ENCODE results near the gene FAM151B.
"Not testable (repeated sequence)": the region's sequence is repeated elsewhere in the genome, so short reads cannot be mapped to it uniquely, and the experiment has no call there.

Gene FAM151B, protein sequence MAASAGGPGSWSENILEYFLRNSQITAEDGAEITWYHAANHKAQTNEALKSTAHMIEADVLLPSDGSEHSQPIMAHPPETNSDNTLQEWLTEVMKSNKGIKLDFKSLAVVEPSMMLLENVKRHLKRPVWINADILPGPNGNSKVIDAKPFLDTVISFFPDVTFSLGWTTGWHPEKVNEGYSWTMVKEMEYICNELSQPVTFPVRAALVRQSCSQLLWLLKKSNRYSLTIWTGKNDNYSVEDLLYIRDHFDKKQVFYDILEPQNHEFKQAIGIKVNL

DNA sequence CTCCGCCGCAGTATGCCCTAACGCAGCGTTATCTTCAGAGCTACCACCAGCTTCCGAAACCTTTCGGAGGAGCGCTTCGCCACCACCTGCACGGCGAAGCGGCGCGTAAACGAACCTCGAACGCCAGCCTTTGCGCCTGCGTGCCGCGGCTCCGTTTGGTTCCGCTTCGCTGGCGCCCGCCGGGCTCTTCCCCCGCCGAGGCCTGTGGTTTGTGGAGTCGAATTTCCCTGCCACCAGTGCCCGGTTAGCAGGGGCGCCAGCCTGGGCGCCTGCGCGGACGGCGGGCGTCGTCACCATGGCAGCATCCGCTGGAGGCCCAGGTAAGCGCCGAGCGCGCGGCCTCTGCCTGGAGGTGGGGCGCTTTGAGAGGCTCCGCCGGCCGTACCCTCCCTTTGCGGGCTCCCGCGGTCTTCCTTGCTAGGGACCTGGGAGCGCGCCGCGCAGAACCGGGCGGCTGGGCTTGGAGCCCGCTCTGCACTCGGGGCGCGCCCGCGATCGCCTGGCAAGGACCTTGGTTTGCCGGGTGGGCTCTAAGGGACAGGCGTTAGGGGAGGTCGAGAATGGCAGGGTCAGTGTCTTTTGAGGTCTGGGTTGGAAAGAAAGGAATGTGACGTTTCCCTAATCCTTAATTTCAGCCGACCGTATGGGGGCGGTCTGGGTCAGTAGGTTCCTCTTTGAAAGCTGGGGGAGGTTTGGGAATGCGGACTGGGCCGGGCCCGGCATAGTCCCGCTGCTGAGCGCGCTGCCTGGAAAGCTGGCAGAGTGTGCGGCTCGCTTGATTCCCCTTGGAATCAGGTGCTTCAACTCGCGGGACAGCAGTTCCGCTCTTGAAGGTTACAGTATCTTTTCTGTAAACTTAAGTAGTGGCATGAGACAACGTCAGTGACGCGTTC, at the start of gene FAM151B:
Gene FAM151B (plus strand): TSS at position 272 of the 893 bp plus-strand sequence. CDS start 24 bp downstream, at position 296.
- DNase-seq: peak; percentile 93

DNA sequence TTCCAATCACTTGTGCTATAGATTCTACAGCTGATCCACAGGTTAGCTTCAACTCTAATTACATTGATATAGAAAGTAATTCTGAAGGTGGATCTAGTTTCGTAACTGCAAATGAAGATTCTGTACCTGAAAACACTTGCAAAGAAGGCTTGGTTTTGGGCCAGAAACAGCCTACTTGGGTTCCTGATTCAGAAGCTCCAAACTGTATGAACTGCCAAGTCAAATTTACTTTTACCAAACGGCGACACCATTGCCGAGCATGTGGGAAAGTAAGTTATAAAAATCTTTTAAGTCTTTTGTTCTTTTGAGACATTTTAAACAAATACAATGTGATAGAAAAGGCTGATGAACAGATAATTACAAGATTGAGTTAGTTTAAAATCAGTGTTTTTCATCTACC, 49.2 kb upstream of the FAM151B start:
- no peak for DNase-seq

DNA sequence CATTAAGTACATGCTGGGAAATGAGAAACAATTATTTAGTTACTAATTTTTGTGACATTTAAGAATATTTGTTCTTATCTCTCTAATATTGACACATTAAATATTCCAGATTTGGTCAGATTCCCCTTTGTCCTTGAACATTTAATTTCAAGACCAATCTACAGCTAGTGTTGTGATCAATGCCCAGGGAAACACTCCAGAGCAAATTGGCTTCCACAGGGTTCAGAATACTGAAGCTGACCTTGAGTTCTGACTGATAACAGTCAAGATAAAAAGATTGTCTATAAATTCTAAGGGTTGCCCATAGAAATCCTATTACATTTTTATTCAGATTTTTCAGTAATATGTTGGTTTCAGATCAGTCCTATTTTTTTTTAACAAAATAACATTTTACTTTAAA, 48.7 kb upstream of the FAM151B start:
- no peak for DNase-seq

DNA sequence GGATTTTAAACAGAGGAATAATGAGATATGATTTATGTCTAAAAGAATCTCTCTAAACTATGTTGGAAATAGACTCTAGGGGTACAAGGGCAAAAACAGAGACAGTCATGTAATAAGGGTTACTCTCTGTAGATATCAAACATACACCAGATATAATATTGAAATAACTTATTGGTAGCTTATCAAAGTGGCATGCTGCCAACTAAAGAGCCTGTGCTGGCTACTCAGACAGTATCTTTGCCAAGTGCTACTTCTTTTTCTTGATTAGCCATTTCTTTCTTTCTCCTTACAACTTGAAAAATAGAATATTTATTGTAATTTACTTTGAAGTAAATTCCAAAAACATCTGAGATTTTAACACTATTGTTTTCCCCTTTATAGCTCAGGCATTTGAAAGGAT, 45.2 kb upstream of the FAM151B start:
- no peak for DNase-seq

DNA sequence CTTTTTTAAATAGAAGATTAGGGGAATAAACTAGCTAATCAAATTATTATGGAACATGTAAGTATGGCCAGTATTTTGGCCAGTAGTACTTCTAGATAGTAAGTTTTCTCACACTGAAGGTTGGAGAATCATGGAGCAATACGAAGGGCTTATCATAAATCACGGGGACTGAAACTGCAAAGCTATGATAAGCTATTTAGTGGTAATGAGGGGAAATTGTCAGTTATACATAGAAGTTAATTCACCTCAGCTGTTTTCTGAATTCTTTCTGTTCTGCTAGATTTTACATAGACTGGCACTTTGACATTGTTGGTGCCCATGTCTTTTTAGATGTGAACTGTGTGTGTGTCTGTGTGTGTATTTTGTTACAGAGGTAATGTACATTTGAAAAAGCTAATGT, 34.5 kb upstream of the FAM151B start:
- DNase-seq: no peak

DNA sequence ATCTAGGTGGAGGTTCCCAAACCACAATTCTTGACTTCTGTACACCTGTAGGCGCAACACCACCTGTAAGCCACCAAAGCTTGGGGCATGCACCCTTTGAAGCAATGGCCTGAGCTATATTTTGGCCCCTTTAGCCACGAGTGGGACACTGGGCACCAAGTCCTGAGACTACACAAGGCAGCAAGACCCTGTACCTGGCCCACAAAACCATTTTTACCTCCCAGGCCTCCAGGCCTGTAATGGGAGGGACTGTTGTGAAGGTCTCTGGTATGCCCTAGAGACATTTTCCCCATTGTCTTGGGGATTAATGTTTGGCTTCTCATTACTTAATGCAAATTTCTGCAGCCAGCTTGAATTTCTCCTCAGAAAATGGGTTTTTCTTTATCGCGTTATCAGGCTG, 24.6 kb upstream of the FAM151B start:
- no peak for DNase-seq

DNA sequence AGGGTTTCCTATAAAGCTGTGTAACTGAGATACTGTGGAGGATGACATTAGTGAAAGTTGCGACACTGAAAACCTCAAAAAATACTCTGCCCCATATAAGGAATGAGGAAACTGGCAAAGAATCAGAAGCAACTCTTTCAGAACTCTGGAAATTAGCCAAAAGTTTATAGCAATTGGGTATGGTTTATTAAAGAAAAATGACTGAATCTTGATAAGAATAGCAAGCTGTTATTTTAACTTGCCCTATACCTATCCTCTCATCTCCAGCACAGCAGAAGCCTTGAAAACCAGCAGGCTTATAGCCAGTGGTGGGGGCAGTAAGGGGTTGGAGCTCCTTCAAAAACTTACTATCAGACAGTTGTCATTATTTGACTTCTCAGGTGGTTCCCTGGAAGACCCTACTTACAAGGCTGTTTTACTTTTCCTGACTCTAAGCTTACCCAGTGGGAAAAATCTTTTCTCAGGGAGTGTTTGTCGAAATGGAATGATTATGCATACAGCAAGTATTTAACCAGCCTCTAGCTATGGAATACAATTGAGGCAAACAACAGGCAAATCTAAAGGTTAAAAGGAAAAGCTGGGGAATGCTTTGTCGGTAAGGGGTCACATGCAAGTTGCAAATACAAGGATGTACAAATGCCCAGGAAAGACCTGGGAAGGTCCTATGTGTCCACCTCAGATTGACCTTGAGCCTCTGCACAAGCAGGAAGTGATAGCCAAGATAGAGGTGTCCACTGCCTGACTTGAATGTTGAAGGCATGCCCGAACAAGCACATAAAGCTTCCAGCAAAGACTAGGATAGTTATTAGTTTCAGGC, 21.0 kb upstream of the FAM151B start:
- DNase-seq: no peak

DNA sequence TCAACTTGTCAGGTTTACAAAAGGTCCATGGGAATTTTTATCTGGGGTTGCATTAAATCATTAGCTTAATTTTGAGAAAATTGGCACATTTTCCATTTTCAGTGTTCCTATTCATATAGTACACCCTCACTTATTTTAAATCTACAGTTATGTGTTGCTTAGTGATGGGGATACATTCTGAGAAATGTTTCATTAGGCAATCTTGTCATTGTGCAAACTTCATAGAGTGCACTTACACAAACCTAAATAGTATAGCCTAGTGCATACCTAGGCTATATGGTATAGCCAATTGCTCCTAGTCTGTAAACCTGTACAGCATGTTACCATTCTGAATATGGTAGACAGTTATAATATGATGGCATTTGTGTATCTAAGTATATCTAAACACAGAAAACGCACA, 19.8 kb upstream of the FAM151B start:
- DNase-seq: no peak

DNA sequence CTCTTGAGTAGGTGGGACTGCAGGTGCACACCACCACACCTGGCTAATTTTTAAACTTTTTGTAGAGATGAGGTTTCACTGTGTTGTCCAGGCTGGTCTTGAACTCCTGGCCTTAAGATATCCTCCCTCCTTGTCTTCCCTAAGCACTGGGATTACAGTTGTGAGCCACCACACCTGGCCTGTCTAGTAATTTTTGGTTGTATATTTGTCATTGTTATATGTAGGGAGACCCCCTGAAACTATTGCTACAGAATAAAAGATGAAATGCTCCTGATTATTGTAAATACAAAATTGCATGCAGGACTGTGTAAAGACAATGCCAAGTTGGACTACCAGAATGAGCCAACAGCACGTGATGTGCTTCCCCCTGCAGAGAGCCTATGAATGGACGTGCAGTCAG, 17.3 kb upstream of the FAM151B start:
- DNase-seq: not testable (repeated sequence)

DNA sequence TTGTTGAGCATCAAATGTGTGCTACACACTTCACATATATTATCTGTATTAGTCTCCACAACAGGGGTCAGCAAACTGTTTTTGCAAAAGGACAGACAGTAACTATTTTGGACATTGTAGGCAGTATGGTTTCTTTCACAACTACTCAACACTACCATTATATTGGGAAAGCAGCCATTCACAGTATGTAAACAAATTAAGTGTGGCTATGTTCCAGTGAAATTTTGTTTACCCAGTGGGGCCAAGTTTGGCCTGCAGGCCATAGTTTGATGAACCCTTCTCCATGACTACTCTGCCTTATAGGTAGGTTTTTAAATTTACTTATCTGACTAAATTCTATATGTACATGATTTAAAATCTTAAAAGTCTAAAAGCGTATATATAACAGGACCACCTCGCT, 13.0 kb upstream of the FAM151B start:
- DNase-seq: no peak

DNA sequence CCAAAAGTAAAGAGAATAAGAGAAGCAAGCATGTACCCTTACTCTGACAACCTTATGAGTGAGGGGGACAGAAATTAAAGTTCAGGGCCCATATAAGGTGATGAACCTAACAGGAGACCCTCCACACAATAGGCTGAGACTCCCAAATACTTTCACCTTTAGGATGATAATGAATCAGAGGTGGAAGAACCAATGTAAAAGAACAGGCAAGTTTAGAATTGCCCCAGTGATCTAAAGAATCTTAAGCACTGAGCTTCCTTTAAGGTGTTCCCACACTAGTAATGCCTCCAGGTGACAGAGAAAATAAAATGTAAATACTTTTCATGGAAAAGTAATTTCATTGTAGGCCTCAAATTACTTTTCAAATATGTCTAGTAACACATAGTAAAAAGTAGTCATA, 8.2 kb upstream of the FAM151B start:
- DNase-seq: no peak

DNA sequence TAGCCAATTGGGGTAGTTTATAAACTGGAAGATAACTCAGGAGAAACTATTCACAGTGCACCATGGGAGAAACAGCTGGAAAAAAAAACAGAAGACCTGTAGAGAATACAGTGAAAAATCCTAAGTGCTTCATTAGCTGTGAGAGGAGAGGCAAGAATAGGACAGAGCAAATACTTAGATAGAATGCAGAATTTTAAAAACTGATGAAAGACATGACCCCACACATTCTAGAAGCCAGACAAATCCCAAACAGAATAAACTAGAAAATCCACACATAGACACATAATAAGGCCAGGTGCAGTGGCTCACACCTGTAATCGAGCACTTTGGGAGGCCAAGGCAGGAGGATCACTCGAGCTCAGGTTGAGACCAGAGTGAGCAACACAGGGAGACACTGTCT, 7.5 kb upstream of the FAM151B start:
- no peak for DNase-seq

DNA sequence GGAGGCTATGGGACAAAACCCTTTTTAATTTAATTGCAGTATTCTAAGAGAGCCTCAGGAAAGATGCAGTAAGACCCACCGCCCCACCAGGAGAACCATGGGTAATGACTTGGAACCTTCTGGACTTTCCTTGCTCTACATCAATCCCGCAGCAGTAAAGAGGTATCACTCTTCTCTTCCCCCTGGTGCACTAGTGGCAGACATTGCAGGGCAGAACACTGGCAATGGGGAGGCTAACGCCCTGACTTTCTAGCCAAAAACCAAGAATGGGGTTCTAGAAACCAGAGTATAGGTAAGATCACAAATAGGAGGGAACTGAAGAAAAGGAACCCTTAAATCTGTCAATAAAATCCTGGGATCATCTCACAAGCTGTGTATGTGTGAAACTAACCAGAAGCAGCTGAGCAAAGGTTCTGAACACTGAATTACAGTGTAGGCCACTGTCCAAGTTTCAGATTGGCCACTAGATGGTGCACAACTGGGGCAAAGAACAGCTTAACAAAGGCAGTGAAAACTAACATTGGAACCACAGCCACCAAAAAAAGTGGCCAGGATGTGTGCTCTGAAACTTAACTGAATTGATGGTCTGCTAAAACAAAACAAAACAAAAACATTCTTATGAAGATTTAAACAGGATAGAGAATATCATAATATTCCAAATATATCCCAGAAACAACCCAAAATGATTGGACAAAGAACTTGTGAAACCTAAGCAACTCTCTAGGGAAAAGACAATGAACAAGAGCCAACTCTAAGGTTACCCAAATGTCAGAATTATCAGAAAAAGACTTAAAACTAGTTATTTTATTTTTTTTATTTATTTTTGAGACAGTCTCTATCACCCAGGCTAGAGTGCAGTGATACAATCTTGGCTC, 6.6 kb upstream of the FAM151B start:
- no peak for DNase-seq

DNA sequence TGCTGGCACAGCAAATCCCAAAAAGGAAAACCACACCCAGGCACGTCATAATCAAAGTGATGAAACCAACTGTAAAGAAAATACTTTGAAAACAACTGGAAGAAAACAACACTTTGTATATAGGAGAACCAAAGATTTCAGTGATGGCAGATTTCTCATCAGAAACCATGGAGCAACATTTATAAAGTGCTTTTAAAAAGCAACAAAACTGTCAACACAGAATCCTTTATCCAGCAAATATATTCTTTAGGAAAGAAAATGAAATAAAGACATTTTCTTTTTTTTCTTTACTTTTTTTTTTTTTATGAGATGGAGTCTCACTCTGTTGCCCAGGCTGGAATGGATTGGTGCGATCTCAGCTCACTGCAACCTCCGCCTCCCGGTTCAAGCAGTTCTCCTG, 5.3 kb upstream of the FAM151B start:
- DNase-seq: no peak

DNA sequence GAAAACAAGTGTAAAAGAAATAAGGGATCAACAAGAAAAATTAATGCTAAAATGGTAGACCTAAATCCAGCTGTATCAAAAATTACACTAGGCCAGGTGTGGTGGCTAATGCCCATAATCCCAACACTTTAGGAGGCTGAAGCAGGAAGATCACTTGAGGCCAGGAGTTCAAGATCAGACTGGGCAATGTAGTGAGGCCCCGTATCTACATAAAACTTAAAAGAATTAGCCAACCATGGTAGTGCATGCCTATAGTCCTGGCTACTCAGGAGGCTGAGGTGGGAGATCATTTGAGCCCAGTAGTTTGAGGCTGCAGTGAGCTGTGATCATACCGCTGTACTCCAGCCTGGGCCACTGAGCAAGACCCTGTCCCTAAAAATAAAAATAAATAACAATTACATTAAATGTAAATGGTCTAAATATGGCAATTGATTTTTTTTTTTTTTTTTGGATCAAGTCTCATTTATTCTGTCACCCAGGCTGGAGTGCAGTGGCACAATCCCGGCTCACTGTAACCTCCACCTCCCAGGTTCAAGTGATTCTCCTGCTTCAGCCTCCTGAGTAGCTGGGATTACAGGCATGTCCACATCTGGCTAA, 4.2 kb upstream of the FAM151B start:
- no peak for DNase-seq

DNA sequence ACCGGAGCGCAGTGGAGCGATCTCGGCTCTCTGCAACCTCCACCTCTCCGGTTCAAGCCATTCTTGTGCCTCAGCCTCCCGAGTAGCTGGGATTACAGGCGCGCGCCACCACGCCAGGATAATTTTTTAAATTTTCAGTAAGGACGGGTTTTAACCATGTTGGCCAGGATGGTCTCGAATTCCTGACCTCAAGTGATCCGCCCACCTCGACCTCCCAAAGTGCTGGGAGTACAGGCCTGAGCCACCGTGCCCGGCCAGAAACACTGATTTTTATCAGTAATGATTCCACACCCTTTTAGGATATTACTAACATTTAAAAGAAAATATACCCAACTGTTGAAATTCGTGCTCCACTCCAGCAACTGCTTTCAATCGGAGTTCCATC, 464 bp upstream of the FAM151B start:
- no peak for DNase-seq

DNA sequence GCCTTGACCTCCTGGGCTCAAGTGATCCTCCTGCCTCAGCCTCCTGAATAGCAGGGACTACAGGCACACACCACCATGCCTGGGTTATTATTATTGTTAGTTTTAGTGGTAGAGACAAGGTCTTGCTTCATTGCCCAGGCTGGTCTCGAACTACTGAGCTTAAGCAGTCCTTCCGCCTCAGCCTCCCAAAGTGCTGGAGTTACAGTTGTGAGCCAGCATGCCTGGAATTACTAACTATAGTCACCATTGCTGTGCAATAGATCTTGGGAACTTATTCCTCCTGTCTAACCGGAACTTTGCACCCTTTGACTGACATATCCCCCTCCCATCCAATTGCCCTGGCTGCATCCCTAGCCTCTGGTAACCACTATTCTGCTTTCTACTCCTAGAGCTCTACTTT, 3.4 kb downstream of the FAM151B start:
- no peak for DNase-seq

DNA sequence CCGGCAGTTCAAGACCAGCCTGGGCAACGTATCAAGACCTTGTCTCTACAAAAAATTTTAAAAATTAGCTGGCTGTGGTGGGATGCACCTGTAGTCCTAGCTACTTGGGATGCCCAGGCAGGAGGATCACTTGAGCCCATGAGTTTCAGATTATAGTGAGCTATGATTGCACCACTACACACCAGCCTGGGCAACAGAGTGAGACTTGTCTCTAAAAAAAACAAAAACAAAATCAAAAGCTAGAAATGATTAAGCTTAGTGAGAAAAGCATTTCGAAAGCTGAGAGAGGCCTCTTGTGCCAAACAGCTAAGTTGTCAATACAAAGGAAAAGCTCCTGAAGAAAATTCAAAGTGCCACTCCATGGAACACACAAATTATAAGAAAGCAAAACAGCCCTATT, 4.8 kb downstream of the FAM151B start:
- DNase-seq: no peak

DNA sequence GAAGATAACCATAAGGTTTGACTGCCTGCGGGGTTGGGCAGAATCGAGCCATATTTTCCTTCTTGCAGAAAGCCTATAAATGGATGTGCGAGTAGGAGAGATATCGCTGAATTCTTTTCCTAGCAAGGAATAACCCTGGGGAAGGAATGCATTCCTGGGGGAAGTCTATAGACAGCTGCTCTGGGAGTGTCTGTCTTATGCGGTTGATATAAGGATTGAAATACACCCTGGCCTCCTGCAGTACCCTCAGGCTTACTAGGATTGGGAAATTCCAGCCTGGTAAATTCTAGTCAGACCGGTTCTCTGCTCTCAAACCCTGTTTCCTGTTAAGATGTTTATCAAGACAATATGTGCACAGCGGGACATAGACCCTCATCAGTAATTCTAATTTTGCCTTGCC, 5.5 kb downstream of the FAM151B start:
- DNase-seq: not testable (repeated sequence)

DNA sequence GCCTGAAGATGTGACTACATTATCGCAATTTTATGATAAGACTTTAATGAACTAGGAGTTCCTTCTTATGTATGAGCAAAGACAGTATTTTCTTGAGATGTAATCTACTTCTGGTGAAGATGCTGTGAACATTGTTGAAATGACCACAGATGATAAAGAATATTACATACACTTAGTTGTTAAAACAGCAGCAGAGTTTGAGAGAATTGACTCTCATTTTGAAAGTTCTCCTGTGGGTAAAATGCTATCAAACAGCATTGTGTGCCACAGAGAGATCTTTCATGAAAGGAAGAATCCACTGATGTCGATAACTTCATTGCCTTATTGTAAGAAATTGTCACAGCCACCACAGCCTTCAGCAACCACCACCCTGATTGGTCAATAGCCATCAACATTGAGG, 8.0 kb downstream of the FAM151B start:
- DNase-seq: no peak

DNA sequence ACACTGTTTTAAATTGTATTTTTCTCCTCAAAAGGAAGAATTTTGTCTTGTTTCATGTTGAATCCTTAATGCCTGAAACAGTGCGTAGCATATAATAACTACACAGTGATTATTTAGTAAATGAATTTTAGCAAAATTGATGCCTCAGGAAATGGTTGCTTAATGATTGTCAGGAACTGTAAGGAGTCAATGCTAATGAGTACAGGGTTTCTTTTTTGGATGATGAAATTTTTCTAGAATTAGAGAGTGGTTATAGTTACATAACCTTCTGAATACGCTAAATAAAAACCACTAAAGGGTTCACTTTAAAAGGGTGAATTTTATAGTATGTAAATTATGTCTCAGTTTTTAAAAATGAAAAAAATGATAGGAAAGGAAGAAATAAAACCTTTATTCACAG, 14.9 kb downstream of the FAM151B start:
- no peak for DNase-seq

DNA sequence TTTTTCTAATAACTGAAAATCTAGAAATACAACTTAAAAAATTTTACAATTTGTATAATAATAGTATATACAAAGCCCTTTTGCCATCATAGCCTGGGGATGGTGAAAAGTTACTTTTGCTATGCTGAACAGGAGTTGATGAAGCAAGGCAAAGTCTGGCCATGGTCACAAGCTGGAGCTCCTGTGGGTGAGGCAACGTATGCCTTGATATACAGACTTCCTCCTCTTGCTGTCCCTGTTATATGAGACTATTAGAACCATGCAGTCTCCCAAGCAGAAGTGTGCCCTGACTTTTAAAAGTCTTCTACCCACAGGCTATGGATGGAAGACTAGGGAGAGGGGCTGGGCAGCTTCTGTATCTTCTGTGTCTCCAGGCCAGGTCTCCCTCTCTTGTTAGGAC, 15.7 kb downstream of the FAM151B start:
- no peak for DNase-seq

Data from left hindlimb (tissue), 1 donor.